Fibroblast of skin of left quadriceps (primary cell): ENCODE data around the gene TUSC1.
"Not testable (repeated sequence)": the region's sequence is repeated elsewhere in the genome, so short reads cannot be mapped to it uniquely, and the experiment has no call there.

Experiments used
- DNase-seq, 2 experiments: peaks; one replicate each; pipeline ENCODE4 v3.0.0-alpha.2; 2013; ENCODE audit warnings: low read depth in 2 of 2

The TUSC1 gene

DNA sequence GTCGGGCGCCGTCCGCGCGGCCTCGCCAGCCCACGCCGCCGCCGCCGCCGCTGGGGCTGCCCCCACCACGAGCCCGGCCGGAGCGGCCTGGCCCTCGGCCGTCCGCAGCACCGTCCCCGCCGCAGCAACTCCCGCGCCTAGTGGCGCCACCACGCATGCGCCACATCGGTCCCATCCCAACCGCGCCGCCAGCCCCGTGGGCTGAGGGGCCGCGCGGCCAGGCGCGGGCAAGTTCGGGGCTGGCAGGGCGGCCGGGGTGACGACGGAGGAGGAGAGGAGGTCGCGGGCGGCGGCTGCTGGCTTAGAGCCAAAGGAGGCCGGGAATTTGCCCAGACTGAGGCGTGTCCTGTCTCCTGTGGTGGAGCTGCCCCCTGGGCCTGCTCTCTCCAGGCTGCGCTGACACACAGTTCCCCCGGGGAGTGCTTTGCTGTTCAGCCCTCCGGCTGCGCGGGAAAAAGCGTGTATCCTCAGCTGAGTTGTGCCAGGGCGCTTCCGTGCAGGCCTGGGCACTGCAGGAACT lies at the start of gene TUSC1:
TSS of gene TUSC1 (minus strand) at position 298 of the 520 bp plus-strand sequence. CDS start at position 166, 132 bp downstream.
- DNase-seq = peak; percentile 48 to 51

DNA sequence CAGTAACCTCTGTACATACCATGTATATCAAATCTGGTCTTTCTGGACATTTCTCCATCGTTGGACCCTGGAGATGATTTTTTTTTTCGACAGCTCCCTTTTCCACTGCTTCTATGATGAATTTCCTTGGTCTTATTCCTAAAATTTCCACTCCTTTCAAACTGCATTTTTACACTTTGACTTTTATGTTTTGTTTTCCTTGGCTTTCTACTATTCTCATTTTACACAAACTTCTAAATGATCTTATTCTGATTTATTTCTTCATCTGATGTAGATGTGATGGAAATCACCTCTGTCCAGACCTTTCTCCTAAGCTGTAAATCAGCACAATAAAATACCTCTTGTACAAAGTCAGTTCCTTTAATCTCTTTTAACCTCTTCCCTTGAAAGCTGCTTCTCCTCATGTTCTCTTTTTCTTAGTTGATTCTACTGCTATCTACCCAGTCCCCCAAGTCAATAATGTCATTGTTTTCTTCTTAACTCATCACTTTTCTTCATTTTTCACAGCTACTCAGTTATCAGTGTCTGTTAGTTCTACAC lies 48.7 kb upstream of the TUSC1 start:
- DNase-seq = no peak

DNA sequence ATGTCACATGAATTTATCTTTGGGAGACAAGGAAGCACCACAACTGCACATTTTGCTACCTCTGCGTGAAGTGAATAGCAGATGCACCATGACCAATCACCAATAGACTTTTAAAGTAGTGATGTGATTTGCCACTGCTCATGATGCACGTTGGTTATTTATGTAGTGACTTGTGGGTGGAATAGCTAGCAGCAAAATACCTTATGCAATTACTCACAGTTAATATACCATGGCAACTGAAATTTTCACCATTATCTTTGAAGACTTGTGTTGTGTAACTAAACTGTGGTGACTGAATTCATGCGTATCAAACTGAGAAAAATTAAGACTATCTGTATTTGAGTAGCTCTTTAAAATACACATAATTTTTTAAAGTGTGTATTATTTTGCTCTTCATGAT lies 46.2 kb upstream of the TUSC1 start:
- peak; percentile 5 to 16 for DNase-seq

DNA sequence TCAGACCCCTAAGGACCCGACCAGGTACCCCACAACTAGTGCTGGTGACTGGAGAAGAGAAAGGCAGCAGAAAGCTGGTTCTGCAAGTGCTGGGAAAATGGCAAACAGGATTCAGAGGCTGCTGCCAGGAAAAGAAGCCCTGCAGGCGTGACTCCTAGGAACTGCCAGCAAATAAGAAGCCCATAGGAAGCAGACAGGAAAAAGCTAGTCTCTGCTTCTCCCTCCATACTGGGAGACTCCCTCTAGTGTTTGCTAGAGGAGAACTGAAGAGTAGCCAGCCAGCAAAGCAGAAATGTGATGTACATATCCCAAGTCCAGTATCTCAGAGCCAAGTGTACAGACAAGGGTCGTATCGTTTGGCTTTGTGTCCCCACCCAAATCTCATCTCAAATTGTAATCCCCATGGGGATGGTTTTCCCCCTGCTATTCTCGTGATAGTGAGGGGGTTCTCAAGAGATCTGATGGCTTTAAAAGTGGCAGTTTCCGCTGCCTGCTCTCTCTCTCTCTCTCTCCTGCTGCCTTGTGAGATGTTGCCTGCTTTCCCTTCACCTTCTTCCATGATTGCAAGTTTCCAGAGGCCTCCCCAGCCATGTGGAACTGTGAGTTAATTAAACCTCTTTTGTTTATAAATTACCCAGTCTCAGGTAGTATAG lies 38.1 kb upstream of the TUSC1 start:
- DNase-seq = peak; percentile 42 to 48

DNA sequence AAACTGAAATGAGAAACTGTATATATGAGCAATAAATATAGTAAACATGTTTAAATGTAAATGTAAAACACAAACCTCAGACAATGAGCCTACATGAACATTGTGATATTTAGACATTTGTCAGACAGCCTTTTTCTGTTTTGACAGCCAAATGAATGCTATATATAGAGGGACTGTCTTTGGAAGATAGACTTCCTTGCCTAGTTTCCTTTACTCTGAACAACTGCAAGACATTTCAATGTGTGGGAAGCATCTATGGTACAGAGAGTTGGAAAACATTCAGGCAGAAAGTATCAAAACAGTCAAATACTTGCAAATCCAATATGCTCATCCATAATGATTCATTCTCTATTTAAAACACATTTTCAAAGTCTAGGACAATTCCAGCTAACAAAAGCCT lies 31.7 kb upstream of the TUSC1 start:
- DNase-seq = no peak

DNA sequence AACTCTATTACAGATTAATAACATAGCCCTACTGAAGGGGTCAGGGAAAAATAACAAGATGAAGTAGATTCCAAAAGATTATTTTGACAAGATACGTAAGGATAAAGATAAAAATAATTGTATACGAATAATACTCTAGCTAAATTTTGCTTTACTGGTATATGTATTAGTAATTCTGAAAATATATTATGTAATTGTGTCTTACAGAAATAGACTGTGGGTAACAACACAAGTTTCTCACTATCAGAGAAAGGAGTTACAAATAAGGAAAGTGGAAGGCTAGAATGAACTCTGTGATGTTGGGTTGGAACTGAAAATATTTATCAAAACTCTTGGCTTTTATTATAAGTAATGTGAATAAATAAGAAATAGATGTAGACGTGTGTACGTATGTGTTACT lies 26.6 kb upstream of the TUSC1 start:
- DNase-seq = no peak

DNA sequence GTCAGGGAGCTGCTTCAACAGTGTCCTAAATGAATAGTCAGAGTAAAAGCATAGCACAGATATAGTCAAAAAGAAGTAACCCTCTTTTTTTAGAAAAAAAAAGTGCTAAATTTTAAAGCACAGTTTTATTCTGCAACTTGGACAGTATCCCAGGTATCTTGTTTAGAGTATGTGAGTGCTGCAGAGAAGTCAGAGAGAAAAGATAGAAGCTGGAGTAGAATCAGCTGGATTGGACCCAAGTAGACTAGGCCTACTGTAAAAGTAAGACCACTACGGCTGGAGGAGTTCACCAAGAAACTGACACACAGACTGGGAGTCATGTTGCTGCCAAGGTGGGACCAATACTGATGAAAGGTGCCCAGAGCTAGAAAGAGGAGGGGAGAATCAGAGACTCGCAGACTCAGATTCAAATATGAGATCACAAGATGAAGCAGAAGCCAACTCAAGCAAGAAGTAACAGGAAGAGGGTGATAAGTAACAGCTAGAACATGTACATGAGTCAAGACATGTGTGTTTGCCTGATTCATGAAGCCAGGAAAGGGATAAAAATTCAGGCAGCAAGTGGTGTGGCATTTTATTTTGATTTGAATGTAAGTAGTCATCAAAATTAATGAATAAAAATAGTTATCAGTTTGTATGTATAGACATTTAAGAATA lies 25.6 kb upstream of the TUSC1 start:
- peak in 1 of 2 experiments; percentile 2 for DNase-seq

DNA sequence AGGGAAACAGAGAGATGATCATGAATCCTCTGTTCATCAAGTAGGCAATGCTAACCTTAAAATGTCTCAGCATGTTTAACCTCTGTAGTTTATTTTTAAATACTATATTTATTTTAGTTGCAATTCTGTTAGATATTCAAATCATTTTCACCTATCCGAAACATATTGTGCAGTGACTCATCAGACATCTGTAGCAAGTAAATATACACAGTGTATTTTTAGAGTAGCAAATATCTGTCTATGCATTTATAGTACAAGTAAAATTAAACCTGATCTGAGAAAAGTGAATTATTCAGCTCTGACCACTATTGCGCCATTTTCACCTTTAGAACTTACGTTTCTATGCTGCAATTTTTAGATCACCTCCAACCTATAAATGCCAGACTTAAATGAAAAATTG lies 24.3 kb upstream of the TUSC1 start:
- DNase-seq = no peak

DNA sequence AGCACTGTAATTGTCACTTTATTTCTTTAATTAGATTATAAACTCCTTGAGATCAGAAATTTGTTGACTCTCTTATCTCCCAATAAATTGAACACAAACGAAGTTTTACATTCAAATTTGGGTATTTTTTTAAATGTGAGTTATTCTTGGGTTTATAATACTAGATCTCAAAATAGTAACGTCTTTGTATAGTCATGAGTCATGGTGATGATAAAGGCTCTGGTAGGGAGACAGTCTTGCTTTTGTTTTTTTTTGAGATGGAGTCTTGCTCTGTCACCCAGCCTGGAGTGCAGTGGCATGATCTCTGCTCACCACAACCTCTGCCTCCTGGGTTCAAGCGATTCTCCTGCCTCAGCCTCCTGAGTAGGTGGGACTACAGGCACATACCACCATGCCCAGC lies 22.7 kb upstream of the TUSC1 start:
- DNase-seq = not testable (repeated sequence)

DNA sequence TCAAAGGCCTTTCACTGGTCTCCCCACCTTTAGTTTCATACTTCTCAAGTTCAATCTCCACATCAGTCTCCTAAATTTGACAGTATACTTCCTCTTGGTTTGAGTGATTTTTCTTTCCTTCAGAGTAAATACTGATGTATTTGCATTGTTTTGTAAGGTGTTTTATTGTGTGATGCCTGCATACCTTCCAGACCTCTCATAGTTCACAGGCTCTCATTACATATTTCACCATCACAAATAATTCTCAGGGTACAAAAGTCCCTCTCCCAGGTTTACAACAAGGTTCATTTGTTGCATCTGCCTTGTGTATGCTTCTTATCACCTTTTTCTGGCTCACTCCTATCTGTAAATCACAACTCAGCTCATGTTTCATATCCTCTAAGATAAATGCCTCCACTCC lies 22.2 kb upstream of the TUSC1 start:
- no peak for DNase-seq

DNA sequence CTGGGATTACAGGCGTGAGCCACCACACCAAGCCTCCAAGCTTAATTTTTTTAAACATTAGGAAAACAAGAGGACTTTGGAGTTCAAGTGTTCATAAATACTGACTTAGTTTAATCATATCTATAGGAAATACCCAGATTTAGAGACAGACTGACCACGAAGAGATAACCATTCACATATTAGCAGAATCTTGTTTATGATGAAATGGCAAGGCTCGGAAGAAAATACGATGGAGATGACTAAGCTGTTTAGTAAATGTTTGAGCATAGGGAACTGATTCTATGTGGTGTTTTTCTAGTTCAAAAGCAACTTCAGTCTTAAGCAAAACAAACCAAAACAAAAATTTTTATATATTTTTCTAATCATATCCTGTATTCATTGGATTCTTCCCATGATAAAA lies 13.5 kb upstream of the TUSC1 start:
- DNase-seq = no peak

DNA sequence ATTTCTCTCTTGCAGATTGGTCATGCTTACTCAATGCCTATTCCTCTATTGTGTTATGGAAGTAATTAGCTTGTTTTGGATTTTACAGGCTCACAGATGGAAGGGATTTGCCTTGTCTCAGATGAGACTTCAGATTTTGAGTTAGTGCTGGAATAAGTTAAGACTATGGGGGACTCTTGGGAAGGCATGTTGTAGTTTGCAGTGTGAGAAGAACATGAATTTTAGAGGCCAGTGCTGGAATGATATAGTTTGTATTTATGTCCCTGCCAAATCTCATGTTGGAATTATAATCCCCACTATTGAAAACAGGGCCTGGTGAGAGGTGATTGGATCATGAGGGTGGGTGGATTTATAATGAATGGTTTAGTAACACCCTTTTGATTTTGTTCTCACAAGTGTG lies 6.1 kb upstream of the TUSC1 start:
- peak in 1 of 2 experiments; percentile 11 for DNase-seq

DNA sequence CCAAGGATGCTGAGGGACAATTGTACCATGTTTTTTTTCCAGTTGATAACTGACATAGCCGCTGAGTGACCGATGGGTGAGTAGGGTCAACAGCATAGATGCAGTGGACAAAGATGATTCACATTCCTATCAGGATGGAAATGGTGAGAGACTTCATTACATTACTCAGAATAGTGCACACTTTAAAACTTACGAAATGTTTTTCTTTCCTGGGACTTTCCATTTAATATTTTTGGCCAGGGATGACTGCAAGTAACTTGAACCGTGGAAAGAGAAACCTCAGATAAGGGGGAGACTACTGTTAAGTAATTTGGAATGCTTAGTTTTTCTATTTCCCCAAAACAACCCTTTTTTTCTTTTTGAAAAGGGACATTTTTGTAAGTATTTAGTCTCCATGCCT lies 3.0 kb upstream of the TUSC1 start:
- peak in 1 of 2 experiments; percentile 25 for DNase-seq

DNA sequence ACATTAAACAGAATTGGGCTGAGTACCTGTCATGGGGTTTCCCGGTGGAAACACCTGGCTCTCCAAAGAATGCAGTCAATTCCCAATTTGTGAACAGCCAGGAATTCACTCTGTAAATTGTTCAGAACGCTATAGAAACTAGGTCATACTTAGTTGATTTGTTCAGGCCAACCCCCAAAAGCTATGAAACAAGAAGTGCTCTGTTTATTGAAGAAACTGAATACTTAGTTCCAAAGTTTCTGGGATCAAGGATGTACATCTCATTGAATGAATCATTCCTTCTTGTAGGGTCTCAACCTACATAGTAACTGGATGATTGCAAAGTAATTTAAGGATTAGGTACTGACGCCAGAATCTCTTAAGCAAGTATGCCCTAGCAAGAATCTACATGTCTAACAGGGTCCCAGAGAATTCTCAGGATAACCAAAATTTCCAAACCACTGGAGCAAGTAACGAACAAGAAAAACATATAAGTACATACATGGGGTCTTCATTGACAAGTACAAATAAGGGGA lies 659 bp upstream of the TUSC1 start:
- no peak for DNase-seq

DNA sequence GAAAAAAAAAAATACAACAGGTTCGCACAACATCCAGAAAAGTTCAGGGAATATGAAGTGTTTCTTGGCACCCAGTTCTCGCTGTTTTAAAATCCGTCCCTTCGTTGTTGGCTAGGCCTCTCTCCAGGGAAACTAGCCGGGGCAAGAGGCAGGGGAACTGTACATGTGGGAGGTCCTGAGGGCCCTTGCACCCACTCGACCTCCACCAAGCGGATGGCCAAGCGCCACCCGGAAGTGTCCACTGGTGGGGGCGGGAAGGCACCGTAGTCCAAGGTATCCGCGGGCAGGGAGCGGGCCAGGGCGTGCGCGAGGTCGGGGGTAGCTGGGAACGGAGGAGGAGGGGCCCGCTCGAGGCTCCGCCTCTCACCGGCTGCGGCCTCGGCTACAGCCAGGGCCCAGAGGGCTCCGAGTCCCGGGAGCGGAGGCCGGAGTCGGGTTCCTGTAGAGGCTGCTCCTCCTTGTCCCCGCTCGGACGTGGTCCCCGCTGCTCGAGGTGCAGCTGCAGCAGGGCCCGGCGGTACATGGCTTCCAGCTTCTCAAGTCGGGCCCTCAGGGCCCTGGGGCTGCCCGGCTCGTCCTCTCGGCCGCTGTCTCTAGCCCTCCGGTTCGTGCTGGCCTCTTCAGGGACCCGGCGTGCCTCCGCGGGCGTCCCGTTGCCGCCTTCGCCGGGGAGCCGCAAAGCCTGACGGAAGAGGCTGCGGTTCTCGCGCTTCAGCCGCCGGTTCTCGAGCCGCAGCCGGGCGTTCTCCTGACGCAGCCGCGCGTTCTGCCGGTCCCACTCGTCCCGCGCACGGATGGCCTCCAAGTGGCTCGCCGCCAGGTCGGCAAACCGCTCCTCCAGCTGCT lies 720 bp downstream of the TUSC1 start:
- DNase-seq = peak; percentile 34 to 40

DNA sequence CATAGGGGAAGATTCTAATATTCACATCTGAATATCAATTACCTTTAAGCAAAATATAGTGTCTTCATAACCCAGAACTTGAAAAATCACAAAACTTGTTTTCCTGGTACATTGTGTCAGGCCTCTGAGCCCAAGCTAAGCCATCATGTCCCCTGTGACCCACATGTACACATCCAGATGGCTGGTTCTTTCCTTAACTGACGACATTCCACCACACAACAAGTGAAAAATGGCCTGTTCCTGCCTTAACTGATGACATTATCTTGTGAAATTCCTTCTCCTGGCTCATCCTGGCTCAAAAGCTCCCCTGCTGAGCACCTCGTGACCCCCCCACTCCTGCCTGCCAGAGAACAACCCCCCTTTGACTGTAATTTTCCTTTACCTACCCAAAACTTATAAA lies 2.4 kb downstream of the TUSC1 start:
- DNase-seq = not testable (repeated sequence)

DNA sequence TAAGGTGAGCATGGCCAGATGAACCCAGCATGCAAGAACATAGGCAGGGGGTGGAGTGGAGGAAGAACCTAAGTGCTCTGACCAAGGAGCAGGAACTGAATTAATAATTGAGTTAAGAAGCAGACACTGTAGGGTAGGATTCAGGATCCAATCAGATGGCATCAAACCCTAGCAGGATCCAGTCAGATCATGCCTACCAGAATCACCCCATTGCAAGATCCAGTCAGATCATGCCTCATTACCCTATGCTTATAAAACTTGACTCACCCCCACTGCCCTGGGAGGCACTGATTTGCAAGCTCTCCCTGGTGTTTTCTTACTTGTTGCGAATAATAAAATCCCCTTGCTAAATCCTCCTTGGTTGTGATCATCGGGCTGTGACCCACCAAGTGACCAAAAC lies 19.7 kb downstream of the TUSC1 start:
- DNase-seq = no peak

DNA sequence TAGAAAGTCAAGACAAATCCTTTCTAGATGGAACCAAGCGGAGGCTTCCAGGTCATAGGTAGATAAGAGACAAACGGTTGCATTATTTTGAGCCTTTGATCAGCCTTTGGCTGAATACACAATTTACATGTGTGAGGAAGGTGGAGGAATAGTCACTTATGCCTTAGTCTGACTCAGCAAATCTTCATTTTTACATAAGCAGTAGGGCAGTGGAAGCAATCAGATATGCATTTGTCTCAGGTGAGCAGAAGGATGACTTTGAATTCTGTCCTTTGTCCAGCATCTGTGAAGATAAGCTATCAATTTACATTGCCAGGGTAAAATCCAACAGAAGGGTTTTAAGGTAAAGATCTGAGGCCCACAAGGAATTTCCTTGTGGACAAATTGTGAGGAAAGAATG lies 23.8 kb downstream of the TUSC1 start:
- no peak for DNase-seq

DNA sequence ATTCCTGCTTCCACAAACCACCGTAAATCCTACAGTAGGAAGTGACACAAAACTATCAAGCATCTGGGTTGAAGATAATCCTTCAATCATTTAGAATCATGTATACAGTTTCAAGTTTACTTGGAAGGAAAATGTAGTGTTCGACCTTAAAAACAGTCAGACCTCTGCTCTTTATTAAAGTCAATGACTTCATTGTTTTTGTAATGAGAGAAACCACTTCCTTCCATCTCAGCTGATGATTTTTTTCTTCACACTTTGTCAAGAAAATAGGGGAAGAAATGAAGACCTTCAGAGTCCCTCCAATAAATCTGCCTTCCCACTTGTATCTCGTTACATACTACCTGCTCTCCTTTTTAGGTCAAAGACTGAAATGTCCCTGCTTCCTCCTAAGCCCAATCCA lies 30.1 kb downstream of the TUSC1 start:
- no peak for DNase-seq

DNA sequence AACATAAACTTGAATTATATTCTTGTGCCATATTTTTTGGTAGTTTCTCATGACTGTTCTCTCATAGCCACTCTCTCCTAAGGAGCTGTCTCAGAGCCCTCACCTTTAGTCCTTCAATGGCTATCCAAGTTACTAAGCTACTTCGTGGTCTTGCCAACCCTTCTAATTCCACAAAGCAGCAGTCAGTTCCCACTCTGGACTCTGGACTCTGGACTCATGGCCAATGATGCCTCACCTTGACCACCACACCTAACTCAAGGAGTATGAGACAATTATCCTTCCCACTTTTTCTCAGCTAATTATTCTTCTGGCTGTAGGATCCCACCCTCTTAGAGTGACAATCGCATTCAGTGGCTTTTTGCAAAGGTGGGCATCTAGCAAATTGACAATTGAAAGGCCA lies 42.2 kb downstream of the TUSC1 start:
- no peak for DNase-seq

DNA sequence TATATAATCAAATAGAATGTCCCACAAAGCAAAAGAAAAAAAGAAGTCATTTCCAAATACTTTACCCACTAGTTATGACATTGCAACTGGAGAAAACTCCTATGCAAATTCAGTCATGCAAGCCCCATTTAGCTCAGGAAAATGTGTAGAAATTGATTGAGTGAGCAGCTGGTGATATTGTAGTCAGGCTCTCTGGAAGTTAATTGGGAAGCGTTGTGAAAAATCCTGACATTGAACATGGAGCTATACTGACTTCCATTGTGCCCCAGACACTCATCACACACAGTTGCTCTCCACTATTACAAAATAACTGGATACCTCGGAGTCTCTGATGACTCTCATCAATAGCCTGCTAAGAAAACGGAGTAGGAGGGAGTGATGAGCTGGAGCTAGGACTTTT lies 49.0 kb downstream of the TUSC1 start:
- DNase-seq = no peak
